Measurements from ENCODE around the gene SMTNL2. TPM values are rescaled to one million over a fixed set of nuclear protein-coding genes. Genes with fewer than 3 reads are reported as not detected.

The SMTNL2 gene
- total RNA-seq, 1 experiment from 2014 or later, result 39.3 TPM

- no peak for TF ChIP-seq CTCF (IDR thresholded peaks at IDR 0.05; ENCODE audit: insufficient read depth in 1 of 2, low read depth in 1 of 2, low read length in 1 of 2, severe bottlenecking in 1 of 2, unreplicated experiment in 1 of 2)
- H3K4me3 ChIP-seq (ENCODE audit: low read depth, low read length), result no peak overlapping the region
- BruUV-seq (replicated peaks), result no TSS peak
- intact Hi-C loops (cut with micrococcal nuclease; ENCODE audit: unreplicated experiment), result loop anchor here (5.0 kb wide), 1 partner anchor 119 kb away; no protein-coding TSS in a partner anchor
- no peaks in the 10 kb centered on the region for H3K27me3 ChIP-seq (replicated peaks; ENCODE audit: control insufficient read depth, insufficient read depth, low read length)
- no peaks in the 10 kb centered on the region for H3K9me3 ChIP-seq
- H3K4me1 Mint-ChIP-seq (ENCODE audit: low read depth, unreplicated experiment), result no peaks in the 10 kb centered on the region
- CTCF ChIA-PET, result no interaction called here
- no peaks in the 10 kb centered on the region for H3K4me1 ChIP-seq
- POLR2A ChIA-PET, result no interaction called here
- peaks cover 40% of the 10 kb centered on the region for H3K36me3 Mint-ChIP-seq (ENCODE audit: insufficient read depth, unreplicated experiment)
- no peaks in the 10 kb centered on the region for H3K36me3 ChIP-seq (ENCODE audit: control insufficient read depth, insufficient read depth, low read length)
- H3K4me3 Mint-ChIP-seq (ENCODE audit: unreplicated experiment), result no peak overlapping the region
- H3K9me3 Mint-ChIP-seq (ENCODE audit: unreplicated experiment), result no peaks in the 10 kb centered on the region
- no peak for DNase-seq
- no peaks in the 10 kb centered on the region for H3K27me3 Mint-ChIP-seq (ENCODE audit: insufficient read depth, unreplicated experiment)
- no peak overlapping the region for H3K27ac Mint-ChIP-seq (ENCODE audit: unreplicated experiment)
These were observed 42.9 kb upstream of the SMTNL2 start for GRCh38 chr17:4541328-4542002.

GRCh38 chr17:4542003-4542725 is 42.2 kb upstream of the SMTNL2 start:
- CTCF ChIA-PET, result no interaction called here
- H3K27ac Mint-ChIP-seq (ENCODE audit: unreplicated experiment), result no peak overlapping the region

More at GRCh38 chr17:4542003-4542725, 42.2 kb upstream of the SMTNL2 start:
- BruUV-seq (replicated peaks), result no TSS peak
- no peaks in the 10 kb centered on the region for H3K27me3 ChIP-seq (replicated peaks; ENCODE audit: control insufficient read depth, insufficient read depth, low read length)
- H3K27me3 Mint-ChIP-seq (ENCODE audit: insufficient read depth, unreplicated experiment), result no peaks in the 10 kb centered on the region
- no peaks in the 10 kb centered on the region for H3K4me1 ChIP-seq
- H3K36me3 Mint-ChIP-seq (ENCODE audit: insufficient read depth, unreplicated experiment), result peaks cover 40% of the 10 kb centered on the region
- no peak overlapping the region for H3K4me3 ChIP-seq (ENCODE audit: low read depth, low read length)
- no peak for DNase-seq
- H3K4me3 Mint-ChIP-seq (ENCODE audit: unreplicated experiment), result no peak overlapping the region
- no peaks in the 10 kb centered on the region for H3K9me3 Mint-ChIP-seq (ENCODE audit: unreplicated experiment)
- intact Hi-C loops (cut with micrococcal nuclease; ENCODE audit: unreplicated experiment), result loop anchor here (5.0 kb wide), 1 partner anchor 120 kb away; no protein-coding TSS in a partner anchor
- H3K9me3 ChIP-seq, result no peaks in the 10 kb centered on the region
- POLR2A ChIA-PET, result no interaction called here
- H3K4me1 Mint-ChIP-seq (ENCODE audit: low read depth, unreplicated experiment), result no peaks in the 10 kb centered on the region
- no peak for TF ChIP-seq CTCF (IDR thresholded peaks at IDR 0.05; ENCODE audit: insufficient read depth in 1 of 2, low read depth in 1 of 2, low read length in 1 of 2, severe bottlenecking in 1 of 2, unreplicated experiment in 1 of 2)
- H3K36me3 ChIP-seq (ENCODE audit: control insufficient read depth, insufficient read depth, low read length), result no peaks in the 10 kb centered on the region
